Fibroblast of peridontal ligament (primary cell): ENCODE data around the gene CD82.

Experiments used
- DNase-seq: peaks from one replicate; pipeline ENCODE4 v3.0.0-alpha.2; 2010; ENCODE audit errors: extremely low read depth

The CD82 gene

GRCh38 chr11:44615913-44616791 lies 50.7 kb downstream of the CD82 start:
- DNase-seq, result no peak

- no peak for DNase-seq
Observed at GRCh38 chr11:44617671-44618461, 52.4 kb downstream of the CD82 start.

- no peak for DNase-seq
Observed at GRCh38 chr11:44618561-44619425, 53.3 kb downstream of the CD82 start.

GRCh38 chr11:44620328-44620725 lies 54.9 kb downstream of the CD82 start:
- no peak for DNase-seq

- peak; percentile 48 for DNase-seq
Observed at GRCh38 chr11:44621140-44621681, 55.7 kb downstream of the CD82 start.

GRCh38 chr11:44621784-44622183 lies 56.3 kb downstream of the CD82 start:
- no peak for DNase-seq

- DNase-seq, result no peak
Observed at GRCh38 chr11:44622190-44622650, 56.8 kb downstream of the CD82 start.

GRCh38 chr11:44622721-44623258 lies 57.3 kb downstream of the CD82 start:
- no peak for DNase-seq

GRCh38 chr11:44623341-44623730 lies 57.9 kb downstream of the CD82 start:
- no peak for DNase-seq

GRCh38 chr11:44623731-44624491 lies 58.4 kb downstream of the CD82 start:
- DNase-seq, result no peak

GRCh38 chr11:44624761-44625221 lies 59.3 kb downstream of the CD82 start:
- no peak for DNase-seq

- DNase-seq, result no peak
Observed at GRCh38 chr11:44625759-44626523, 60.5 kb downstream of the CD82 start.

GRCh38 chr11:44626645-44627044 lies 61.2 kb downstream of the CD82 start:
- no peak for DNase-seq

- no peak for DNase-seq
Observed at GRCh38 chr11:44627165-44627789, 61.8 kb downstream of the CD82 start.

GRCh38 chr11:44627911-44628729 lies 62.7 kb downstream of the CD82 start:
- DNase-seq, result peak; percentile 62

GRCh38 chr11:44628730-44629700 lies 63.6 kb downstream of the CD82 start:
- no peak for DNase-seq

GRCh38 chr11:44629732-44630345 lies 64.4 kb downstream of the CD82 start:
- DNase-seq, result no peak
